ENCODE data around the gene TBL1X.

DNA sequence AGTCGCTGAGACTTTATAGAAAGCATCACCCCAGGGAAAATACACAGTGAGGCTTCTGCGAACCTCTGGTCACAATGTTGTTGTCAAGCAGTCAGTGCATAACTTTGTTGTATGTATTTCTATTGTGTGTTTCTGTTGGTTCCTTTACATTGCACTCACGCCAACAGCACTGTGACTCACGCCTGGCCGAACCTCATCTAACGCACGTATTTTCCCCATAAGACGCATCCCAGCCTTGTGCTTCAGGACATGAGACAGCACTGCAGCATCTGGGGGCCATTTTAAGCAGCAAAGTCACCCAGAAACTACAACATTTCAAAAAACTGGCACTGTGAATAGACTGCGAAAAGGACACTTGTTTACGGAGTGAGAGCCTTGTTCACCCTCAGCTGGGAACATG is 30.6 kb downstream of the TBL1X start:
- no peak for TF ChIP-seq POLR2A (IDR thresholded peaks at IDR 0.05)
- TF ChIP-seq, protein P1, sequence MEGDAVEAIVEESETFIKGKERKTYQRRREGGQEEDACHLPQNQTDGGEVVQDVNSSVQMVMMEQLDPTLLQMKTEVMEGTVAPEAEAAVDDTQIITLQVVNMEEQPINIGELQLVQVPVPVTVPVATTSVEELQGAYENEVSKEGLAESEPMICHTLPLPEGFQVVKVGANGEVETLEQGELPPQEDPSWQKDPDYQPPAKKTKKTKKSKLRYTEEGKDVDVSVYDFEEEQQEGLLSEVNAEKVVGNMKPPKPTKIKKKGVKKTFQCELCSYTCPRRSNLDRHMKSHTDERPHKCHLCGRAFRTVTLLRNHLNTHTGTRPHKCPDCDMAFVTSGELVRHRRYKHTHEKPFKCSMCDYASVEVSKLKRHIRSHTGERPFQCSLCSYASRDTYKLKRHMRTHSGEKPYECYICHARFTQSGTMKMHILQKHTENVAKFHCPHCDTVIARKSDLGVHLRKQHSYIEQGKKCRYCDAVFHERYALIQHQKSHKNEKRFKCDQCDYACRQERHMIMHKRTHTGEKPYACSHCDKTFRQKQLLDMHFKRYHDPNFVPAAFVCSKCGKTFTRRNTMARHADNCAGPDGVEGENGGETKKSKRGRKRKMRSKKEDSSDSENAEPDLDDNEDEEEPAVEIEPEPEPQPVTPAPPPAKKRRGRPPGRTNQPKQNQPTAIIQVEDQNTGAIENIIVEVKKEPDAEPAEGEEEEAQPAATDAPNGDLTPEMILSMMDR (IDR thresholded peaks at IDR 0.05) = no peak
